ENCODE results near the gene TAF8.
"Not testable (repeated sequence)": the region's sequence is repeated elsewhere in the genome, so short reads cannot be mapped to it uniquely, and the experiment has no call there.

Gene TAF8

GRCh38 chr6:42050297-42051267 lies at the start of gene TAF8:
Gene TAF8 (plus strand): TSS chr6:42050524. CDS start chr6:42050542, 18 bp downstream.
- TF ChIP-seq POLR2A (IDR thresholded peaks at IDR 0.05; ENCODE audit: low read depth, low read length), result peak; percentile 99
- DNase-seq (ENCODE audit: insufficient read length, low spot score) (peak; percentile 90), FAIRE-seq (no peak)

GRCh38 chr6:42001506-42001905 lies 48.8 kb upstream of the TAF8 start:
- no peak for TF ChIP-seq POLR2A (IDR thresholded peaks at IDR 0.05; ENCODE audit: low read depth, low read length)
- DNase-seq (ENCODE audit: insufficient read length, low spot score) (no peak), FAIRE-seq (no peak)

- not testable (repeated sequence) for FAIRE-seq; DNase-seq (ENCODE audit: insufficient read length, low spot score)
These were observed 46.7 kb upstream of the TAF8 start for GRCh38 chr6:42003658-42004057.

GRCh38 chr6:42007286-42008137 lies 42.8 kb upstream of the TAF8 start:
- DNase-seq (ENCODE audit: insufficient read length, low spot score) (no peak), FAIRE-seq (no peak)
- TF ChIP-seq POLR2A (IDR thresholded peaks at IDR 0.05; ENCODE audit: low read depth, low read length), result no peak

GRCh38 chr6:42008138-42008528 lies 42.2 kb upstream of the TAF8 start:
- not testable (repeated sequence) for FAIRE-seq; DNase-seq (ENCODE audit: insufficient read length, low spot score)

- TF ChIP-seq POLR2A (IDR thresholded peaks at IDR 0.05; ENCODE audit: low read depth, low read length), result no peak
- DNase-seq (ENCODE audit: insufficient read length, low spot score) (no peak), FAIRE-seq (no peak)
These were observed 40.5 kb upstream of the TAF8 start for GRCh38 chr6:42009844-42010184.

- TF ChIP-seq POLR2A (IDR thresholded peaks at IDR 0.05; ENCODE audit: low read depth, low read length), result no peak
- no peak for DNase-seq (ENCODE audit: insufficient read length, low spot score)
- FAIRE-seq, result no peak
These were observed 40.0 kb upstream of the TAF8 start for GRCh38 chr6:42010185-42010891.

GRCh38 chr6:42010909-42011308 lies 39.4 kb upstream of the TAF8 start:
- FAIRE-seq (no peak), DNase-seq (ENCODE audit: insufficient read length, low spot score) (no peak)
- TF ChIP-seq POLR2A (IDR thresholded peaks at IDR 0.05; ENCODE audit: low read depth, low read length), result no peak

GRCh38 chr6:42012501-42013133 lies 37.7 kb upstream of the TAF8 start:
- DNase-seq (ENCODE audit: insufficient read length, low spot score), result no peak
- TF ChIP-seq POLR2A (IDR thresholded peaks at IDR 0.05; ENCODE audit: low read depth, low read length), result no peak
- FAIRE-seq, result no peak

- no peak for FAIRE-seq
- no peak for TF ChIP-seq POLR2A (IDR thresholded peaks at IDR 0.05; ENCODE audit: low read depth, low read length)
These were observed 37.2 kb upstream of the TAF8 start for GRCh38 chr6:42013134-42013516.

GRCh38 chr6:42017021-42017643 lies 33.2 kb upstream of the TAF8 start:
- DNase-seq (ENCODE audit: insufficient read length, low spot score) (peak; percentile 71), FAIRE-seq (peak; percentile 85)
- TF ChIP-seq POLR2A (IDR thresholded peaks at IDR 0.05; ENCODE audit: low read depth, low read length), result no peak

More at GRCh38 chr6:42013134-42013516, 37.2 kb upstream of the TAF8 start:
- DNase-seq (ENCODE audit: insufficient read length, low spot score), result no peak

GRCh38 chr6:42020967-42021366 lies 29.4 kb upstream of the TAF8 start:
- FAIRE-seq, result no peak
- no peak for TF ChIP-seq POLR2A (IDR thresholded peaks at IDR 0.05; ENCODE audit: low read depth, low read length)
- DNase-seq (ENCODE audit: insufficient read length, low spot score), result no peak

Measured in H54 (cell line).